OCI-LY7 (cell line): ENCODE results near the gene PSG2. TPM values are rescaled to one million over a fixed set of nuclear protein-coding genes. Genes with fewer than 3 reads are reported as not detected.
A peak's percentile ranks its signal among the peaks of the same experiment; 100 is the strongest.
"Not testable (repeated sequence)": the region's sequence is repeated elsewhere in the genome, so short reads cannot be mapped to it uniquely, and the experiment has no call there.

ENCODE experiments used
- BruUV-seq: library from RNA; stranded (reverse); fragments of 400-500 nt; replicated peaks from 2 replicates; lab custom pipeline; 2021; lab: Mats Ljungman, UMichigan
- CTCF ChIA-PET: fragments of 300-600 bp; sonication (Branson Sonifier 250); formaldehyde crosslinking; loops from one replicate; lab custom pipeline; 2022; ENCODE audit warnings: antibody characterized with exemption; ENCODE audit not compliant: unreplicated experiment; lab: Charles Lee
- POLR2A ChIA-PET: fragments of 300-600 bp; sonication (Branson Sonifier 250); formaldehyde crosslinking; loops from one replicate; lab custom pipeline; 2022; ENCODE audit warnings: antibody characterized with exemption; lab: Charles Lee
- DNase-seq: peaks from one replicate; pipeline ENCODE4 v3.0.0-alpha.2; 2015; ENCODE audit warnings: low spot score
- H2AFZ ChIP-seq: fragments of 200-600 bp; sonication (generic), shearing (Covaris generic); 2 replicates; pipeline ENCODE4 v1.6.1; 2014; ENCODE audit warnings: mild to moderate bottlenecking, antibody characterized with exemption, low read length, moderate library complexity
- H3K27ac ChIP-seq: fragments of 200-600 bp; sonication (generic); 2 replicates; pipeline ENCODE4 v1.5.1; 2014; ENCODE audit warnings: mixed run types, low read depth, mild to moderate bottlenecking, moderate library complexity, low read length, inconsistent platforms; ENCODE audit not compliant: poor library complexity, severe bottlenecking
- H3K36me3 ChIP-seq: fragments of 200-600 bp; sonication (generic); 2 replicates; pipeline ENCODE4 v1.6.1; 2014; ENCODE audit warnings: mild to moderate bottlenecking, antibody characterized with exemption, low read length, moderate library complexity, mixed read lengths; ENCODE audit not compliant: insufficient read depth
- H3K4me1 ChIP-seq: fragments of 200-600 bp; sonication (generic); 2 replicates; pipeline ENCODE4 v1.5.1; 2014; ENCODE audit warnings: mild to moderate bottlenecking, low read length; ENCODE audit not compliant: insufficient read depth, poor library complexity, severe bottlenecking
- H3K4me2 ChIP-seq: fragments of 200-600 bp; sonication (generic); 2 replicates; pipeline ENCODE4 v1.6.1; 2014; ENCODE audit warnings: mild to moderate bottlenecking, low read length
- H3K4me3 ChIP-seq: fragments of 200-600 bp; sonication (generic); 2 replicates; pipeline ENCODE4 v1.5.1; 2014; ENCODE audit warnings: mild to moderate bottlenecking, low read depth, low read length; ENCODE audit not compliant: poor library complexity, severe bottlenecking
- H3K79me2 ChIP-seq: fragments of 200-600 bp; sonication (generic); 2 replicates; pipeline ENCODE4 v1.6.1; 2016; ENCODE audit warnings: low read depth, mild to moderate bottlenecking, low read length, moderate library complexity, mixed read lengths; ENCODE audit not compliant: insufficient read depth
- H3K9me2 ChIP-seq: fragments of 200-600 bp; sonication (generic); 2 replicates; pipeline ENCODE4 v1.6.1; 2016; ENCODE audit warnings: mild to moderate bottlenecking, low read length, mixed read lengths; ENCODE audit not compliant: insufficient read depth
- H3K9me3 ChIP-seq: fragments of 200-600 bp; sonication (generic); 2 replicates; pipeline ENCODE4 v1.6.1; 2014; ENCODE audit warnings: mild to moderate bottlenecking, mixed run types, low read length, mixed read lengths
- H4K20me1 ChIP-seq: fragments of 200-600 bp; sonication (generic); 2 replicates; pipeline ENCODE4 v1.6.1; 2014; ENCODE audit warnings: mild to moderate bottlenecking, antibody characterized with exemption, low read length, moderate library complexity, mixed read lengths; ENCODE audit not compliant: insufficient read depth
- intact Hi-C: fragments of 100-400 bp; cut with micrococcal nuclease; formaldehyde crosslinking; loops from one replicate; pipeline ENCODE4 v1.10.0; 2022; ENCODE audit not compliant: unreplicated experiment
- total RNA-seq, 2 experiments: library from RNA; depleted of rRNA in 1 of 2; stranded (reverse); fragments of >200 nt in 1 of 2; shearing (Covaris generic) in 1 of 2; gene quantifications; 2 replicates each; pipeline ENCODE4 v1.2.3, GENCODE V29; 2014 to 2022
- TF ChIP-seq, protein P1 (sequence below): fragments of 200-600 bp; sonication (generic); conservative IDR thresholded peaks from 2 replicates; pipeline ENCODE4 v1.5.1; 2014; ENCODE audit warnings: mild to moderate bottlenecking, antibody characterized with exemption, low read length, moderate library complexity, mixed read lengths

The PSG2 gene
- total RNA-seq, 2 experiments from 2014 or later: not detected

- H3K4me3 ChIP-seq, H3K9me2 ChIP-seq, BruUV-seq, H3K4me1 ChIP-seq, DNase-seq, H3K79me2 ChIP-seq, H3K9me3 ChIP-seq, POLR2A ChIA-PET, intact Hi-C loops, H3K4me2 ChIP-seq, H4K20me1 ChIP-seq, H3K27ac ChIP-seq, H2AFZ ChIP-seq, CTCF ChIA-PET, H3K36me3 ChIP-seq: not testable (repeated sequence)
These were observed 60.4 kb downstream of the PSG2 start for GRCh38 chr19:43022098-43022497.

GRCh38 chr19:43021629-43022028 is 60.9 kb downstream of the PSG2 start:
- CTCF ChIA-PET, DNase-seq, H2AFZ ChIP-seq, H3K9me3 ChIP-seq, H3K4me1 ChIP-seq, H3K27ac ChIP-seq, intact Hi-C loops, H3K4me3 ChIP-seq, H3K79me2 ChIP-seq, H3K4me2 ChIP-seq, H3K36me3 ChIP-seq, H3K9me2 ChIP-seq, H4K20me1 ChIP-seq, POLR2A ChIA-PET, BruUV-seq: not testable (repeated sequence)

DNA sequence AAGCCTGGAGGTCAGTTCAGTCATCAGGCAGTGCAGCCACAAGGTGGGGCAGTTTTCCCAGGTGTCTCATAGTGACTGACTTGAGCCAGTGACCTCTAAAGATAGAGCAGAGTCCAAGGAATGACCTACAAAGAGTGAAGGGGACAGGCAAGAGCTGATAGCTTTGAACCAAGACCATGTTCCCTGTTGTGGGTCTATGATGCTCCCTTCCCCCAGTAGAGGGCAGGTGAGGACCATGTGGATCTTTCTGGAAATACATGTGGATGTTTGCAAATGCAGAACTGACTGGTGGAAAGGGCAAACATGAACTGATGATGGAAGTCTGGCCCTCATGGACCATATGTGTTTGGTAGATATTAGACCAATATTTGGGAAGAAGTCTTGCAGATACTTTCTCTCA is 62.9 kb downstream of the PSG2 start:
- DNase-seq, H3K9me3 ChIP-seq, H3K4me3 ChIP-seq, H3K4me1 ChIP-seq, POLR2A ChIA-PET, H3K36me3 ChIP-seq, CTCF ChIA-PET, BruUV-seq, H3K4me2 ChIP-seq, H3K79me2 ChIP-seq, H3K27ac ChIP-seq, H4K20me1 ChIP-seq, H2AFZ ChIP-seq, H3K9me2 ChIP-seq, intact Hi-C loops: not testable (repeated sequence)
- TF ChIP-seq, protein P1, sequence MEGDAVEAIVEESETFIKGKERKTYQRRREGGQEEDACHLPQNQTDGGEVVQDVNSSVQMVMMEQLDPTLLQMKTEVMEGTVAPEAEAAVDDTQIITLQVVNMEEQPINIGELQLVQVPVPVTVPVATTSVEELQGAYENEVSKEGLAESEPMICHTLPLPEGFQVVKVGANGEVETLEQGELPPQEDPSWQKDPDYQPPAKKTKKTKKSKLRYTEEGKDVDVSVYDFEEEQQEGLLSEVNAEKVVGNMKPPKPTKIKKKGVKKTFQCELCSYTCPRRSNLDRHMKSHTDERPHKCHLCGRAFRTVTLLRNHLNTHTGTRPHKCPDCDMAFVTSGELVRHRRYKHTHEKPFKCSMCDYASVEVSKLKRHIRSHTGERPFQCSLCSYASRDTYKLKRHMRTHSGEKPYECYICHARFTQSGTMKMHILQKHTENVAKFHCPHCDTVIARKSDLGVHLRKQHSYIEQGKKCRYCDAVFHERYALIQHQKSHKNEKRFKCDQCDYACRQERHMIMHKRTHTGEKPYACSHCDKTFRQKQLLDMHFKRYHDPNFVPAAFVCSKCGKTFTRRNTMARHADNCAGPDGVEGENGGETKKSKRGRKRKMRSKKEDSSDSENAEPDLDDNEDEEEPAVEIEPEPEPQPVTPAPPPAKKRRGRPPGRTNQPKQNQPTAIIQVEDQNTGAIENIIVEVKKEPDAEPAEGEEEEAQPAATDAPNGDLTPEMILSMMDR: 0 out of 2 replicates have a peak, but pooled peaks have one; percentile 16

Other genes with a start within 250 kb of the PSG2 start
- gene PSG1, start 203.0 kb downstream of the PSG2 start, total RNA-seq (2014; rRNA removed; shearing (Covaris generic)): not detected in 2 replicates
- gene PSG1, start 203.0 kb downstream of the PSG2 start, total RNA-seq (2022): not detected in 2 replicates
- gene PSG6, start 164.8 kb downstream of the PSG2 start, total RNA-seq (2014; rRNA removed; shearing (Covaris generic)): 0.06 and 0.13 TPM in 2 replicates
- not detected in 2 replicates for gene PSG6, start 164.8 kb downstream of the PSG2 start, total RNA-seq (2022)
- not detected in 2 replicates for gene PSG7, start 145.5 kb downstream of the PSG2 start, total RNA-seq (2014; rRNA removed; shearing (Covaris generic))
- gene PSG7, start 145.5 kb downstream of the PSG2 start, total RNA-seq (2022): not detected in 2 replicates
- not detected in 2 replicates for gene PSG11, start 56.2 kb downstream of the PSG2 start, total RNA-seq (2014; rRNA removed; shearing (Covaris generic))
- not detected in 2 replicates for gene PSG11, start 56.2 kb downstream of the PSG2 start, total RNA-seq (2022)
- not detected in 2 replicates for gene PSG5, start 103.8 kb upstream of the PSG2 start, total RNA-seq (2014; rRNA removed; shearing (Covaris generic))
- not detected in 2 replicates for gene PSG5, start 103.8 kb upstream of the PSG2 start, total RNA-seq (2022)
- not detected in 2 replicates for gene PSG4, start 122.9 kb upstream of the PSG2 start, total RNA-seq (2014; rRNA removed; shearing (Covaris generic))
- gene PSG4, start 122.9 kb upstream of the PSG2 start, total RNA-seq (2022): not detected in 2 replicates
- gene PSG9, start 186.8 kb upstream of the PSG2 start, total RNA-seq (2014; rRNA removed; shearing (Covaris generic)): not detected in 2 replicates
- gene PSG9, start 186.8 kb upstream of the PSG2 start, total RNA-seq (2022): not detected in 2 replicates